Upper lobe of left lung (tissue), 4 donors: Measurements from ENCODE around the gene MAF.

Source experiments
- POLR2A ChIP-seq, 4 donors: fragments of 450-650 bp; IDR thresholded peaks; one replicate each; pipeline ENCODE4 v1.5.1; 2016 to 2017; ENCODE audit warnings: antibody characterized with exemption in 4 of 4, mild to moderate bottlenecking in 2 of 4
- TF ChIP-seq, protein P1 (sequence below), 6 experiments: fragments of 450-650 bp in 4 of 6; fragments of 200-600 bp in 2 of 6; sonication (generic) in 2 of 6; IDR thresholded peaks; one replicate each; pipeline ENCODE4 v1.5.1; 2016 to 2019; ENCODE audit warnings: antibody characterized with exemption in 6 of 6

- no peak for TF ChIP-seq POLR2A (IDR thresholded peaks at IDR 0.05)
- TF ChIP-seq, protein P1, sequence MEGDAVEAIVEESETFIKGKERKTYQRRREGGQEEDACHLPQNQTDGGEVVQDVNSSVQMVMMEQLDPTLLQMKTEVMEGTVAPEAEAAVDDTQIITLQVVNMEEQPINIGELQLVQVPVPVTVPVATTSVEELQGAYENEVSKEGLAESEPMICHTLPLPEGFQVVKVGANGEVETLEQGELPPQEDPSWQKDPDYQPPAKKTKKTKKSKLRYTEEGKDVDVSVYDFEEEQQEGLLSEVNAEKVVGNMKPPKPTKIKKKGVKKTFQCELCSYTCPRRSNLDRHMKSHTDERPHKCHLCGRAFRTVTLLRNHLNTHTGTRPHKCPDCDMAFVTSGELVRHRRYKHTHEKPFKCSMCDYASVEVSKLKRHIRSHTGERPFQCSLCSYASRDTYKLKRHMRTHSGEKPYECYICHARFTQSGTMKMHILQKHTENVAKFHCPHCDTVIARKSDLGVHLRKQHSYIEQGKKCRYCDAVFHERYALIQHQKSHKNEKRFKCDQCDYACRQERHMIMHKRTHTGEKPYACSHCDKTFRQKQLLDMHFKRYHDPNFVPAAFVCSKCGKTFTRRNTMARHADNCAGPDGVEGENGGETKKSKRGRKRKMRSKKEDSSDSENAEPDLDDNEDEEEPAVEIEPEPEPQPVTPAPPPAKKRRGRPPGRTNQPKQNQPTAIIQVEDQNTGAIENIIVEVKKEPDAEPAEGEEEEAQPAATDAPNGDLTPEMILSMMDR (IDR thresholded peaks at IDR 0.05) = no peak
Measured at GRCh38 chr16:79571903-79572535, 28.5 kb downstream of the MAF start.
